ENCODE measurements around the gene SRRD. TPM values are rescaled to one million over a fixed set of nuclear protein-coding genes. Genes with fewer than 3 reads are reported as not detected.
A peak's percentile ranks its signal among the peaks of the same experiment; 100 is the strongest.

Gene SRRD
- total RNA-seq, 1 donor from 2014 or later = 20.1 TPM

GRCh38 chr22:26513838-26514237, 30.2 kb downstream of the SRRD start:
- Mint-ChIP-seq H3K27me3 (ENCODE audit: unreplicated experiment) (no peaks in the 10 kb centered on the region), H3K9me3 (ENCODE audit: unreplicated experiment) (no peaks in the 10 kb centered on the region), H3K27ac (ENCODE audit: unreplicated experiment) (no peak overlapping the region), H3K36me3 (ENCODE audit: unreplicated experiment) (no peaks in the 10 kb centered on the region), H3K4me3 (ENCODE audit: unreplicated experiment) (peak overlapping the region; percentile 99), H3K4me1 (ENCODE audit: low read depth, unreplicated experiment) (peaks cover 11% of the 10 kb centered on the region)
- no peak for DNase-seq
- no peak for TF ChIP-seq CTCF (IDR thresholded peaks at IDR 0.05; ENCODE audit: partially characterized antibody, unreplicated experiment)

- no peaks in the 10 kb centered on the region for H3K27me3 Mint-ChIP-seq (ENCODE audit: unreplicated experiment)
Observed at GRCh38 chr22:26514419-26515161, 30.9 kb downstream of the SRRD start.

GRCh38 chr22:26515931-26516330, 32.3 kb downstream of the SRRD start:
- Mint-ChIP-seq H3K4me3 (ENCODE audit: unreplicated experiment) (no peak overlapping the region), H3K36me3 (ENCODE audit: unreplicated experiment) (no peaks in the 10 kb centered on the region), H3K27me3 (ENCODE audit: unreplicated experiment) (peaks cover 1% of the 10 kb centered on the region), H3K9me3 (ENCODE audit: unreplicated experiment) (no peaks in the 10 kb centered on the region), H3K4me1 (ENCODE audit: low read depth, unreplicated experiment) (peaks cover 11% of the 10 kb centered on the region), H3K27ac (ENCODE audit: unreplicated experiment) (no peak overlapping the region)
- TF ChIP-seq CTCF (IDR thresholded peaks at IDR 0.05; ENCODE audit: partially characterized antibody, unreplicated experiment) = no peak
- DNase-seq = no peak

More at GRCh38 chr22:26514419-26515161, 30.9 kb downstream of the SRRD start:
- no peak overlapping the region for H3K27ac Mint-ChIP-seq (ENCODE audit: unreplicated experiment)
- TF ChIP-seq CTCF (IDR thresholded peaks at IDR 0.05; ENCODE audit: partially characterized antibody, unreplicated experiment) = no peak
- no peaks in the 10 kb centered on the region for H3K9me3 Mint-ChIP-seq (ENCODE audit: unreplicated experiment)
- no peak for DNase-seq
- no peaks in the 10 kb centered on the region for H3K36me3 Mint-ChIP-seq (ENCODE audit: unreplicated experiment)
- H3K4me3 Mint-ChIP-seq (ENCODE audit: unreplicated experiment) = no peak overlapping the region
- H3K4me1 Mint-ChIP-seq (ENCODE audit: low read depth, unreplicated experiment) = peaks cover 11% of the 10 kb centered on the region

GRCh38 chr22:26516503-26516902, 32.8 kb downstream of the SRRD start:
- H3K4me1 Mint-ChIP-seq (ENCODE audit: low read depth, unreplicated experiment) = peaks cover 8% of the 10 kb centered on the region
- H3K27ac Mint-ChIP-seq (ENCODE audit: unreplicated experiment) = no peak overlapping the region
- H3K4me3 Mint-ChIP-seq (ENCODE audit: unreplicated experiment) = no peak overlapping the region
- no peaks in the 10 kb centered on the region for H3K9me3 Mint-ChIP-seq (ENCODE audit: unreplicated experiment)
- H3K27me3 Mint-ChIP-seq (ENCODE audit: unreplicated experiment) = peaks cover 1% of the 10 kb centered on the region
- no peaks in the 10 kb centered on the region for H3K36me3 Mint-ChIP-seq (ENCODE audit: unreplicated experiment)
- no peak for TF ChIP-seq CTCF (IDR thresholded peaks at IDR 0.05; ENCODE audit: partially characterized antibody, unreplicated experiment)
- DNase-seq = no peak

GRCh38 chr22:26517429-26517828, 33.8 kb downstream of the SRRD start:
- peaks cover 8% of the 10 kb centered on the region for H3K4me1 Mint-ChIP-seq (ENCODE audit: low read depth, unreplicated experiment)
- no peak overlapping the region for H3K4me3 Mint-ChIP-seq (ENCODE audit: unreplicated experiment)
- no peaks in the 10 kb centered on the region for H3K9me3 Mint-ChIP-seq (ENCODE audit: unreplicated experiment)
- no peaks in the 10 kb centered on the region for H3K36me3 Mint-ChIP-seq (ENCODE audit: unreplicated experiment)
- no peak for TF ChIP-seq CTCF (IDR thresholded peaks at IDR 0.05; ENCODE audit: partially characterized antibody, unreplicated experiment)
- H3K27ac Mint-ChIP-seq (ENCODE audit: unreplicated experiment) = no peak overlapping the region
- DNase-seq = no peak
- H3K27me3 Mint-ChIP-seq (ENCODE audit: unreplicated experiment) = peaks cover 1% of the 10 kb centered on the region
